ENCODE results near the gene NRXN3. TPM values are rescaled to one million over a fixed set of nuclear protein-coding genes. Genes with fewer than 3 reads are reported as not detected.

NRXN3 gene
- total and polyA plus RNA-seq, 2 donors (not counting 1 experiment from before 2014, with no cell fraction given) = 0.83 to 34.6 TPM

DNA sequence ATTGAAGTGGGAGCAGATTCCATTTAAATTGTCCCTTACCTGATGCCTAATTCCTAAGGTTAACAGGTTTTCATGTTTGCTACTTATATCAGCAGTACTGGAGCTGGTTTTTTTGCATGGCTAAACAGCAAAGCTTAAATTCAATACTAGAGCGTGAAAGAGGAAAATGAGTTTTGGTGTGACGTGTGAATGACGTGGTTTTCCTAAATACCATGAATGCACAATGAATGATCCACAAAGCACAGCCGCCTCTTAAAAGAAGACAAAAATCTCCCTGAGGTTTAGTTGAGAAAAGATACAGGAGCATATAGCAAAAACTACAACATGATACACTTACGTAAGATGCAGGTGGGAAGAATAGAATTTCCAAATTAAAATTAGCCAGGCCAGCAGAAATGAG, 1310.0 kb downstream of the NRXN3 start:
- Histone ChIP-seq H3K9ac (ENCODE audit: insufficient read depth, low read length) (no peak overlapping the region), H3K36me3 (ENCODE audit: control insufficient read depth, insufficient read depth, low read length) (no peaks in the 10 kb centered on the region), H3K27me3 (ENCODE audit: control insufficient read depth, insufficient read depth, low read length) (no peaks in the 10 kb centered on the region), H2AFZ (ENCODE audit: low read length) (no peak overlapping the region), H3K27ac (ENCODE audit: insufficient read depth, low read length) (no peak overlapping the region), H3K4me3 (replicated peaks in 1 of 4; ENCODE audit: control extremely low read depth in 1 of 4, insufficient read depth in 1 of 4, low read depth in 3 of 4, low read length in 4 of 4) (no peak overlapping the region), H4K20me1 (ENCODE audit: control insufficient read depth, extremely low read depth, insufficient read depth, low read length) (no peaks in the 10 kb centered on the region), H3K4me1 (ENCODE audit: control insufficient read depth, extremely low read depth, insufficient read depth, low read length) (peaks cover 2% of the 10 kb centered on the region), H3K79me2 (ENCODE audit: control insufficient read depth, insufficient read depth, low read length) (no peaks in the 10 kb centered on the region), H3K4me2 (ENCODE audit: extremely low read depth, insufficient read depth, low read length) (no peak overlapping the region), H3K9me3 (ENCODE audit: control insufficient read depth, insufficient read depth, low read depth, low read length) (no peaks in the 10 kb centered on the region)
- peak in 1 of 2 donors; percentile 33 for DNase-seq (ENCODE audit: low read depth in 2 of 2)
- no peak for TF ChIP-seq EZH2 (IDR thresholded peaks at IDR 0.05; ENCODE audit: low read length, missing control alignments)
- TF ChIP-seq, protein P1, sequence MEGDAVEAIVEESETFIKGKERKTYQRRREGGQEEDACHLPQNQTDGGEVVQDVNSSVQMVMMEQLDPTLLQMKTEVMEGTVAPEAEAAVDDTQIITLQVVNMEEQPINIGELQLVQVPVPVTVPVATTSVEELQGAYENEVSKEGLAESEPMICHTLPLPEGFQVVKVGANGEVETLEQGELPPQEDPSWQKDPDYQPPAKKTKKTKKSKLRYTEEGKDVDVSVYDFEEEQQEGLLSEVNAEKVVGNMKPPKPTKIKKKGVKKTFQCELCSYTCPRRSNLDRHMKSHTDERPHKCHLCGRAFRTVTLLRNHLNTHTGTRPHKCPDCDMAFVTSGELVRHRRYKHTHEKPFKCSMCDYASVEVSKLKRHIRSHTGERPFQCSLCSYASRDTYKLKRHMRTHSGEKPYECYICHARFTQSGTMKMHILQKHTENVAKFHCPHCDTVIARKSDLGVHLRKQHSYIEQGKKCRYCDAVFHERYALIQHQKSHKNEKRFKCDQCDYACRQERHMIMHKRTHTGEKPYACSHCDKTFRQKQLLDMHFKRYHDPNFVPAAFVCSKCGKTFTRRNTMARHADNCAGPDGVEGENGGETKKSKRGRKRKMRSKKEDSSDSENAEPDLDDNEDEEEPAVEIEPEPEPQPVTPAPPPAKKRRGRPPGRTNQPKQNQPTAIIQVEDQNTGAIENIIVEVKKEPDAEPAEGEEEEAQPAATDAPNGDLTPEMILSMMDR (conservative IDR thresholded peaks at IDR 0.05 in 1 of 2, IDR thresholded peaks at IDR 0.05 in 1 of 2; ENCODE audit: low read depth in 1 of 2, low read length in 2 of 2) = no peak

DNA sequence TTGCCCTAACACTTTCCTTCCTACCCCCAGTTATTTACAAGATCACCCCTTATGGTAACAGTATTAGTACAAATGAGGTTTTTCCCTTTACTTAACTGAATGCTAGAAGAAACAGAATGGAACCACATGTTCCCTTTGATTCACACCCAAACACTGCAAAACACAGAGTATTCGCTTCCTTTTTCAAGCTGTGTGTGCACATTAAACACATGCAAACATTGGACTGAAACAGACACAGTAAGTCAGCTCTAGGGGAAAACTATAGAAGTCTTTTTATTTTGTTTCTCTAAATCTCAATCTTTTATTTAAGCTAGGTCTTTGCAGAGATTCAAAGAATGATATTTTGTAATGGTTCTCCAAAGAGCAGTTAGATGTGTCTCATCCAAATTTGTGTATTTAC, 1312.7 kb downstream of the NRXN3 start:
- TF ChIP-seq, protein P1 (conservative IDR thresholded peaks at IDR 0.05 in 1 of 2, IDR thresholded peaks at IDR 0.05 in 1 of 2; ENCODE audit: low read depth in 1 of 2, low read length in 2 of 2) = no peak
- no peak for TF ChIP-seq EZH2 (IDR thresholded peaks at IDR 0.05; ENCODE audit: low read length, missing control alignments)
- Histone ChIP-seq H3K27me3 (ENCODE audit: control insufficient read depth, insufficient read depth, low read length) (no peaks in the 10 kb centered on the region), H3K4me1 (ENCODE audit: control insufficient read depth, extremely low read depth, insufficient read depth, low read length) (no peaks in the 10 kb centered on the region), H3K36me3 (ENCODE audit: control insufficient read depth, insufficient read depth, low read length) (no peaks in the 10 kb centered on the region), H3K9ac (ENCODE audit: insufficient read depth, low read length) (no peak overlapping the region), H4K20me1 (ENCODE audit: control insufficient read depth, extremely low read depth, insufficient read depth, low read length) (no peaks in the 10 kb centered on the region), H3K79me2 (ENCODE audit: control insufficient read depth, insufficient read depth, low read length) (no peaks in the 10 kb centered on the region), H3K9me3 (ENCODE audit: control insufficient read depth, insufficient read depth, low read depth, low read length) (no peaks in the 10 kb centered on the region), H2AFZ (ENCODE audit: low read length) (no peak overlapping the region), H3K27ac (ENCODE audit: insufficient read depth, low read length) (no peak overlapping the region), H3K4me3 (replicated peaks in 1 of 4; ENCODE audit: control extremely low read depth in 1 of 4, insufficient read depth in 1 of 4, low read depth in 3 of 4, low read length in 4 of 4) (no peak overlapping the region), H3K4me2 (ENCODE audit: extremely low read depth, insufficient read depth, low read length) (no peak overlapping the region)
- no peak for DNase-seq (ENCODE audit: low read depth in 2 of 2)

DNA sequence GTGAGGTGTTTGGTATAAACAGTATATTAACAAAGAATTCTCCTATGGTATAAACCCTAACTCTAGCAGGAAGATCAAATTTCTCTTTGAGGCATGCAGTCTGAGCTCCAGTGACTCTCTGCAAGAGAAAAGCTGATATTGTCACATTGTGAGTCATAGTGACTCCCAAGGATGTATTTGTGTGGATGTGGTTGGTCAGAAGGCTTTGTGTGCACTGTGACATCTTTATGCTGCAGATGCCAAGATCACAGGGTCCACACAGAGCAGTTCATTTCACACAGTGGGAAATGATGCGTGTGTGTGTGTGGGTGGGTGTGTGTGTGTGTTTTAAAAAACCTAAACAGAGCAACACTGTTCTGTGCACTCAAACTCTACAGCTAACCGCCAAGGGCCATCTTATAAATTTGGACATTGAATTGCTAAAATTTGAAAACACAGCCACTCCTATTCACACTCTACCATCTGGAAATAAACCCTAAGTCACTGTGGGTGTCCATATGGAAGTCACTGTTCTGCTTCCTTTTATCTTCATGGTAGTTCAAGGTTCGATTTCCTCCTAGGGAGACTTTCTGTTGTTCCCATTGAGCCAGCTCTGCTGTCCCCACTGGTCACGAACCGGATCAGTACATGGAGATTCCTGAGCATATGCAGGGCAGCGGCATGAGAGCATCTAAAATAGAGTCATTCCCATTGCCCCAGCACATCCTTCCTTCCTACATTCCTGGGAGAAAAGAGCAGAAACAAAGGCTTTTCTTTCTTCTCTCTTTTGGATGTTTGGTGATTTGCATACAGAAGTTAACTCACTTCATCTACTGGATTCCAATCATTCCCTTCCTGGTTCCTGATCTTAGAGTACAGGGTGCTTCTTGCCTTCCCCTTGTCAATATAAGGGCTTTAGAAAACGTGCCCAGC, 1313.6 kb downstream of the NRXN3 start:
- no peak for TF ChIP-seq EZH2 (IDR thresholded peaks at IDR 0.05; ENCODE audit: low read length, missing control alignments)
- TF ChIP-seq, protein P1 (conservative IDR thresholded peaks at IDR 0.05 in 1 of 2, IDR thresholded peaks at IDR 0.05 in 1 of 2; ENCODE audit: low read depth in 1 of 2, low read length in 2 of 2) = no peak
- Histone ChIP-seq H3K79me2 (ENCODE audit: control insufficient read depth, insufficient read depth, low read length) (no peaks in the 10 kb centered on the region), H3K9me3 (ENCODE audit: control insufficient read depth, insufficient read depth, low read depth, low read length) (no peaks in the 10 kb centered on the region), H2AFZ (ENCODE audit: low read length) (no peak overlapping the region), H3K27ac (ENCODE audit: insufficient read depth, low read length) (no peak overlapping the region), H3K4me2 (ENCODE audit: extremely low read depth, insufficient read depth, low read length) (no peak overlapping the region), H3K4me1 (ENCODE audit: control insufficient read depth, extremely low read depth, insufficient read depth, low read length) (no peaks in the 10 kb centered on the region), H3K9ac (ENCODE audit: insufficient read depth, low read length) (no peak overlapping the region), H4K20me1 (ENCODE audit: control insufficient read depth, extremely low read depth, insufficient read depth, low read length) (no peaks in the 10 kb centered on the region), H3K27me3 (ENCODE audit: control insufficient read depth, insufficient read depth, low read length) (no peaks in the 10 kb centered on the region), H3K36me3 (ENCODE audit: control insufficient read depth, insufficient read depth, low read length) (no peaks in the 10 kb centered on the region), H3K4me3 (replicated peaks in 1 of 4; ENCODE audit: control extremely low read depth in 1 of 4, insufficient read depth in 1 of 4, low read depth in 3 of 4, low read length in 4 of 4) (no peak overlapping the region)
- peak; percentile 51 to 86 for DNase-seq (ENCODE audit: low read depth in 2 of 2)

All from fibroblast of lung (primary cell).